ENCODE results near the gene NCAM2.
A peak's percentile ranks its signal among the peaks of the same experiment; 100 is the strongest.

NCAM2 gene

DNA sequence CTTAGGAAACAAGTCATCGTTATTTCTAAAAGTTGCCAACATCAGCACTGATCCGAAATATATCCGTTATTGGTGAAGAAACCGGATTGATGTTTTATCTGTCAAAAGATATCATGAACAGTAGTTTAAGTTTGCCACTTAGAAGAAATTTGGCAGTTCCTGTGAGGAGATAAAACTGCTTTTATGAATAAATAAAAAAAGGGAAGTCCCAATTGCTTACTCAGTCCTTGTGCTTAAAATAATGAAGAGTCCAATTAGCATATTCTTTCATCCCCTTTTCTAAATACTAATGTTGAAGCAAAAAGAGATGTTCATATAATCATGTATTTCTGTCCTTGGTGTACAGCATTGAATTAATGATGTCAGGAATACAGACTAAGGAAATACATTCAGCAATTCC is 164.6 kb downstream of the NCAM2 start:
- no peak for DNase-seq (ENCODE audit: low read depth)
- TF ChIP-seq, protein P1, sequence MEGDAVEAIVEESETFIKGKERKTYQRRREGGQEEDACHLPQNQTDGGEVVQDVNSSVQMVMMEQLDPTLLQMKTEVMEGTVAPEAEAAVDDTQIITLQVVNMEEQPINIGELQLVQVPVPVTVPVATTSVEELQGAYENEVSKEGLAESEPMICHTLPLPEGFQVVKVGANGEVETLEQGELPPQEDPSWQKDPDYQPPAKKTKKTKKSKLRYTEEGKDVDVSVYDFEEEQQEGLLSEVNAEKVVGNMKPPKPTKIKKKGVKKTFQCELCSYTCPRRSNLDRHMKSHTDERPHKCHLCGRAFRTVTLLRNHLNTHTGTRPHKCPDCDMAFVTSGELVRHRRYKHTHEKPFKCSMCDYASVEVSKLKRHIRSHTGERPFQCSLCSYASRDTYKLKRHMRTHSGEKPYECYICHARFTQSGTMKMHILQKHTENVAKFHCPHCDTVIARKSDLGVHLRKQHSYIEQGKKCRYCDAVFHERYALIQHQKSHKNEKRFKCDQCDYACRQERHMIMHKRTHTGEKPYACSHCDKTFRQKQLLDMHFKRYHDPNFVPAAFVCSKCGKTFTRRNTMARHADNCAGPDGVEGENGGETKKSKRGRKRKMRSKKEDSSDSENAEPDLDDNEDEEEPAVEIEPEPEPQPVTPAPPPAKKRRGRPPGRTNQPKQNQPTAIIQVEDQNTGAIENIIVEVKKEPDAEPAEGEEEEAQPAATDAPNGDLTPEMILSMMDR (IDR thresholded peaks at IDR 0.05; ENCODE audit: control insufficient read depth, insufficient read depth, low read depth, low read length, missing control alignments), result no peak
- H3K4me3 ChIP-seq (ENCODE audit: control insufficient read depth, low read depth, low read length), result no peak overlapping the region

GRCh38 chr21:21163904-21164303 is 165.7 kb downstream of the NCAM2 start:
- TF ChIP-seq, protein P1 (IDR thresholded peaks at IDR 0.05; ENCODE audit: control insufficient read depth, insufficient read depth, low read depth, low read length, missing control alignments), result peak; percentile 28
- peak; percentile 5 for DNase-seq (ENCODE audit: low read depth)
- H3K4me3 ChIP-seq (ENCODE audit: control insufficient read depth, low read depth, low read length), result no peak overlapping the region

DNA sequence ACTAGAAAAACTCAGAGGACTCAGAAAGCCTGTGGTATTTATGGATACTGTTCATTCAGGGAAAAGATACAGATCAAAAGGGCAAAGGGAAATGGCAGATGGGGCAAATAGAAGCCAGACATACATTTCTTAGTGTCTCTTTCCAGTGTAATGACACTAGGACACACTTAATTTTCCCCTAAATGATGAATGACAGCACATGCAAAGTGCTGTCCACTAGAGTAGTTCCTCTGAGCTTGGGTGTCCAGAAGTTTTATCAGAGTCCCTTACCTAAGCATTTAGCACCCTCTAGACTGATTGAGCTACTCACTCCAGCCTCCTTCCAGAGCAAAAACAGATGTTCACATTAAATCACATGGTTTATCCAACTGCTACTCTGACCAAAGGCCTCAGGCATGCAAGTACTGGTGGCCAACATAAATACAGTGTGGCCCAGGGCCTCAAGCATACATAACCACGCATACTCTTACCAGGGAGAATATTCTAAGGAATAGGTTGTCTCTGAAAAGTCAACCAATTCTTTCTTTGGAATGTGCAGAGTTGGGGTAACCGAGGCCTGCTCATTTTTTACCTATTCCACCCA is 166.9 kb downstream of the NCAM2 start:
- peak; percentile 34 for DNase-seq (ENCODE audit: low read depth)
- TF ChIP-seq, protein P1 (IDR thresholded peaks at IDR 0.05; ENCODE audit: control insufficient read depth, insufficient read depth, low read depth, low read length, missing control alignments), result no peak
- no peak overlapping the region for H3K4me3 ChIP-seq (ENCODE audit: control insufficient read depth, low read depth, low read length)

- DNase-seq (ENCODE audit: low read depth), result no peak
- TF ChIP-seq, protein P1 (IDR thresholded peaks at IDR 0.05; ENCODE audit: control insufficient read depth, insufficient read depth, low read depth, low read length, missing control alignments), result no peak
- H3K4me3 ChIP-seq (ENCODE audit: control insufficient read depth, low read depth, low read length), result no peak overlapping the region
Measured at GRCh38 chr21:21174676-21175075, 176.5 kb downstream of the NCAM2 start.

DNA sequence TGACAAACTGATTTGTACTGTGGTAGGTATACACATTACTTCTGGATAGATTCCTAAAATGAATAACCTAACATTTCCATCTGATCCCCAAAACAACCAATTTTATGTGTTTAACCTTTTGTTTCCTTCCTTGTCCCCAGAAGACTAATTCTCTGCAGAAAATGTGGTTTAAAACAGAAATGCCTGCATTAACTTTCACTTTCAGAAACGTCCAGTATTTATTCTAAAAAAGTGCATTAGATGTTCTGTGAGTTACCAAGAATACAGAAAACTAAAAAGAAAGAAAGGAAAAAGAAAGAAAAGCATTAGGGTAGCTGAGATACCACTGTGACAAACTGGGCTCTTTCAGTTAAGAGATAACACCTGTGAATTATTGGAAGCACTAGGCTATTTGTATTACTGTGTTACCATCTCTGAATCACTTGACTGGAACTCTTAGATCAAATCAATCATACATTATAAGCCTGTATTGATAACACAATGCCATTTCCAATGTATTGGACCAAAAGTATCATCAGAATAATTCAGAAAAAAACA is 177.7 kb downstream of the NCAM2 start:
- TF ChIP-seq, protein P1 (IDR thresholded peaks at IDR 0.05; ENCODE audit: control insufficient read depth, insufficient read depth, low read depth, low read length, missing control alignments), result no peak
- DNase-seq (ENCODE audit: low read depth), result no peak
- H3K4me3 ChIP-seq (ENCODE audit: control insufficient read depth, low read depth, low read length), result no peak overlapping the region

GRCh38 chr21:21177353-21177986 is 179.3 kb downstream of the NCAM2 start:
- no peak for DNase-seq (ENCODE audit: low read depth)
- TF ChIP-seq, protein P1 (IDR thresholded peaks at IDR 0.05; ENCODE audit: control insufficient read depth, insufficient read depth, low read depth, low read length, missing control alignments), result no peak
- no peak overlapping the region for H3K4me3 ChIP-seq (ENCODE audit: control insufficient read depth, low read depth, low read length)

Measured in AG09309 (cell line).